Middle frontal gyrus (tissue), 1 donor: ENCODE data around the gene AGK.
"Not testable (repeated sequence)": the region's sequence is repeated elsewhere in the genome, so short reads cannot be mapped to it uniquely, and the experiment has no call there.

ENCODE experiments used
- DNase-seq: peaks from one replicate; pipeline ENCODE4 v3.0.0-alpha.2; 2015; ENCODE audit warnings: low spot score; ENCODE audit errors: extremely low spot score

The AGK gene

DNA sequence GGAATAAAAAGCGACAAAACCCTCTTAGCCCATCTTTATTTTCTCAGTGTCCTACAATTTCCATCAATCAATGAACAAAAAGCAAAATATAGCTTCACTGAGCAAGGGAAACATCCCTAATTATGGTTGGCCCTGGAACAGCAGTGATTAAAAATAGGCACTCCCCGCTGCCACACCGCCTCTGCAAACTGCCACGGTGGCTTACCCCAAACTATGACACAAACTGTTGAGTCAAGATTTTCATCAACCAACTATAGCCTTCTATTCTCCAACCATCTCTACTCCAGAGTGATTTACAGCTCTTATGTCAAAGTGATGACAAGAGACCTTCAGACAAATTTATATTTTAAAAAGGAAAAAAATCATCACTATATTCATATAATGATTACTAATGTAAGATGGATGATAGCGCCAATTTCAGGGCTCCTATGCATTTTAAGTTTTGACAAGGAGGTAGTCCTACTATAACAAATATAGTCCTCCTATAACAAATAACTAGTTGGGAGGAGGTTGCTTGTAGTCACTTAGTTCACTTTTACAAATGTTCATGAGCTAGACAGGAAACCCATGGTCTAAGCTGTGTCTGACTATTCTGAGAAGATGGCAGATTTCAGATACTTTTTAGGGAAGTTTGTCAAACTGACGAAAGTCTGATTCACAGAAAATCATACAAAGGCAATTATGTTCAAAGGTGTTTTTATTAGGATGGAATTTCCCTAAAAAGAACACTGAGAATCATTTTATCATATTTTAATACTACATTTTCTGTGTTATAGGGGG lies 124.4 kb downstream of the AGK start:
- no peak for DNase-seq

DNA sequence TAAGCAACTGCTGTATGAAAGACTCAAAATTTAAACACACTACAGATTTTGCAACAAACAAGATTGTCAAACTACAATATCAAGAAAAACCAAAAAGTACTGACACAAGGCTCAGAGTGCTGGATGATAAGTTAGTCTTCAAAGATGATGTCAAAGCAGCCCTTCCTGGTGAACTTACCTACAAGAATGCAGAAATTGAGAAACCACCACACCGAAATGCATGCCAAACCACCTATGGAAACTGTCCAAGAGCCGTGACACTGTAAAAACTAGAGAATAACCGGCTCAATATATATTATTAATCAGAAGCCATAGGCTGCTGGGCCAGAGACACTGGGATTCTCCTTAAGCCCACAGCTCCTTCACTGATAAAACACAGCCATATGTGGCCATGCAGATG lies 125.4 kb downstream of the AGK start:
- no peak for DNase-seq

GRCh38 chr7:141679014-141679413 lies 127.8 kb downstream of the AGK start:
- no peak for DNase-seq

DNA sequence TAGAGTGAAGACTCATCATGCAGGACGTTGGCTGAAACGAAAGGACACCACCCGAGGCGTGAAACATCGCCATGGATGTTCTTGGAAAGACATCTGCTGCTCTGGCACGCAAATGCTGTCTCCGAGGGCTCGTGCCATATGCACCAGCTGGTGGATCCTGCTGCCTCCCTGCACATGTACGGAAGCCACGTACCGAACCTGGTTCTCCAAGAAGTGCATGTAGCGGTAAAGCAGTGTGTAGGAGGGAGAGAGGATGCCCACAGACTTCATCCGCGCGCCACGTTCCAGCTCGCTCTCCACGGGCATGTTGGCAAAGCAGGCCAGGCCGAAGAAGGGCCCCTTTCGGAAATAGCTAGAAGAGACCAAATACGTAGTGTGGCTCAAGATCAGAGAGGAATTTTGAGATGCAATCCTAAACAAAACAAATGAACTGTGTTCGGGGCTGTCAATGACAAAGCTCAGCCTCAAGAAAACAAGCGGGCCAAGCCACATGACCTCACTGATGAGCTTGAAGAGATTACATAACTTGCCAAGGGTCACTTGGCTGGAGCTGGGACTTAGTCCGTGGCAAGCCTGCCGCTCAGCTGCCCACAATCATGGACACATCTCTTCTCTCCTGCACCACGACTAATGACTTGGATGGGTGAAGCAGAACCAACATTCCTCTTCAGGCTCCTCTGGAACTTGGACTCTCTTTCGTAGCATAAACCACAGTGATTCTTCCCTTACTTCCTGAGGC lies 134.2 kb downstream of the AGK start:
- peak; percentile 66 for DNase-seq

- DNase-seq = no peak
These were observed 134.9 kb downstream of the AGK start for GRCh38 chr7:141686074-141686473.

- no peak for DNase-seq
These were observed 135.5 kb downstream of the AGK start for GRCh38 chr7:141686670-141687069.

GRCh38 chr7:141688043-141688442 lies 136.8 kb downstream of the AGK start:
- no peak for DNase-seq

DNA sequence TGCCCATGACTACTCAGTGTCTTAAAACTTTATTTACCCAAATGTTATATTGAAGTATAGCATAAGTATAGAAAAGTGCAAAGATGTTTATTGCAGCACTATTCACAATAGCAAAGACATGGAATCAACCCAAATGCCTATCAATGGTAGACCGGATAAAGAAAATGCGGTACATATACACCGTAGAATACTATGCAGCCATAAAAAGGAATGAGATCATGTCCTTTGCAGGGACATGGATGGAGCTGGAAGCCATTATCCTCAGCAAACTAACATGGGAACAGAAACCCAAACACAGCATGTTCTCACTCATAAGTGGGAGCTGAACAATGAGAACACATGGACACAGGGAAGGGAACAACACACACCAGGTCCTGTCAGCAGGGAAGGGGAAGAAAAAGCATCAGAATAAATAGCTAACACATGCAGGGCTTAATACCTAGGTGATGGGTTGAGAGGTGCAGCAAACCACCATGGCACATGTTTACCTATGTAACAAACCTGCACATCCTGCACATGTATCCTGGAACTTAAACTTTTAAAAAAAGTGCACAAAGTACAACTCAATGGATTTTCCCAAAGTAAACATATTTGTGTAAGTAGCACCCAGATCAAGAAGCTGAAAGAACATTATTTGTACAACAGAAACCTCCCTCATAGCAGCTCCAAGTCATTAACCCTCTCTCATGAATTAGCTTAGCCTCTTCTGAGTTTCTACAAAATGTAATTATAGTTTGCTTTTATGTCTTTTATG lies 138.0 kb downstream of the AGK start:
- not testable (repeated sequence) for DNase-seq

DNA sequence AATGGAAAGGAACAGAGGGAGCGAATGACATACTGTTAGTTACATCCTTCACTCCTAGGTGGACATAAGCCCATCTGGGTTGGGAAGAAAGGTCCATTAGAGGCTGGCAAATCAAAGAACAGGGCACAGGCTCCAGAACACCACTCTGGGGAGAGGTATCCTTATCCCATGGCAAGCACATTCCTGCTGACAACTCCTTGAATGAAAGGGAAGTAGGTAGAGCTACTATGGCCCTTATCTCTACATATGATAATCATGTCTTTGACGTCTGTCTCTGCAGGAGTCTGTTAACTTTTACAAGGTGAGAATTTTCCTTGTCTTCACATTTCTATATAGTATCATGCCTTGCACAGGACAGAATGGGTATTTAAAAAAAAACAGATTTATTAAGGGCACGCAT lies 140.3 kb downstream of the AGK start:
- no peak for DNase-seq

DNA sequence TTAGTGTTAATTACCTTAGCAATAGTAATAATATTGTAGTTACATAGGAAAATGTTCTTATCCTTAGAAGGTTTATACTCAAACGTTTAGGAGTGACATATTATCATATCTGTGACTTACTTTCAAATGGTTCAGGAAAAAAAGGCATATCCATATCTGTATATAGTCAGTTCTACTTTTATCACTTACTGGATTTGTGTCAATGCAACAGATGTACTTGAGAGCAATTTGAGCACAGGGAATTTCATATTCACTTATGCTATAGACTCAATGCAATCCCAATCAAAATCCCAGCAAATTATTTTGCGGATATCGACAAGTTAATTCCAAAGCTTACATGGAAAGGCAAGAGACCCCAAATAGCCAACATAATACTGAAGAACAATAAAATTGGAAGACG lies 140.8 kb downstream of the AGK start:
- no peak for DNase-seq

GRCh38 chr7:141693082-141693481 lies 141.9 kb downstream of the AGK start:
- DNase-seq = no peak

GRCh38 chr7:141695803-141696289 lies 144.6 kb downstream of the AGK start:
- no peak for DNase-seq

DNA sequence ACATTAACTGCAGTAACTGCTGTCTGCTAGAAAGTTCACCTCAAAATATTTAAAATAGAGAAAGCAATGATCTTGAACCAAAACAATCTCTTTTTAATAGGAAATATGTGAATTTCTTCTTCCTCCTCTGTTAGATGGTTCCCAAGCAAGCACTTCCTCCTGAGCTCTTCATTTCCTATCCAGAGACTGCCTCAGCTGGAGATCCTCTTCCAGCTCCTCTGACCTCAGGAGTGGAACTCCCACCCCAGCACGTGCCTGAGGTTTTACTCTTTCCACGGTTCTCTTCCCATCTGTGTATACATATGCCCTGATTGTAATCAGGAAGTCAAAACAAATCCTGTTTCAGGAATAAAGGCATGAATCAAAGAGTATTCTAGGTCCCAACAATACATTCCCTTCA lies 145.1 kb downstream of the AGK start:
- DNase-seq = no peak

- no peak for DNase-seq
These were observed 146.1 kb downstream of the AGK start for GRCh38 chr7:141697211-141697871.

DNA sequence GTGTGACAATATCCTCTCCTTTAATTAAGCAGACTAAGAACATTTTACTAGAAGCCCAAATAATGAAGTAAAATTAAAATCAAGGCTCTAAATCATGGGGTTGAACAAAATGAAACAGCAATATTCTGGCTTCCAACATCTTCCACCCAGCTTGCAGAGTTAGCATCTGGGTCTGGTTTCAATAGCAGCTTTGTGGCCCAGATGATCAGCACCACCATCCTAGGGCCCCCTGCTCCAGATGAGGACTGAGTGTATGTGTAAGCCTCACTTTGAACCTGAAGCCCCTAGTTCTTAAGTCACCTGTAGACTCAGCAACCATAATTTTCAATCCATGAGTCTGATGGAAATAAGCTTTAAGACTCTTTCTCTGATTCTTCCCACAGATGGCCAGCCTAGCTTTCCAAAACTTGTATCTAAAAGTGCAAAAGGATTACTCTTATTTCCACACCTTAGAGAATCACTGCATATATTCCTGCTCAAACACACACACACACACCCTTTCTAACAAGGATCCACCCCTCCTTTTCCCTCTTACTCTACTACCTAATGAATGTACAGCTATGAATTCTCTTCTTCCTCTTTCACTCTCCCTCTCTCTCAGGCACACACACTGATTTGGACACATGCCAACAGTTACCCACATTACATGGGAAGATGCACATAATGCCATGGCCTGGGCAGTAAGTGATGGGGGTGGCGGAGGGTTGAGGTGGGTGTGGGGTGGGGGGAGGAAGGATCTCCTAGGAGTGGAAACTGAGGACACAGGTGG lies 147.2 kb downstream of the AGK start:
- DNase-seq = no peak

- DNase-seq = no peak
These were observed 148.7 kb downstream of the AGK start for GRCh38 chr7:141699860-141700259.

- DNase-seq = no peak
These were observed 149.2 kb downstream of the AGK start for GRCh38 chr7:141700296-141700847.

DNA sequence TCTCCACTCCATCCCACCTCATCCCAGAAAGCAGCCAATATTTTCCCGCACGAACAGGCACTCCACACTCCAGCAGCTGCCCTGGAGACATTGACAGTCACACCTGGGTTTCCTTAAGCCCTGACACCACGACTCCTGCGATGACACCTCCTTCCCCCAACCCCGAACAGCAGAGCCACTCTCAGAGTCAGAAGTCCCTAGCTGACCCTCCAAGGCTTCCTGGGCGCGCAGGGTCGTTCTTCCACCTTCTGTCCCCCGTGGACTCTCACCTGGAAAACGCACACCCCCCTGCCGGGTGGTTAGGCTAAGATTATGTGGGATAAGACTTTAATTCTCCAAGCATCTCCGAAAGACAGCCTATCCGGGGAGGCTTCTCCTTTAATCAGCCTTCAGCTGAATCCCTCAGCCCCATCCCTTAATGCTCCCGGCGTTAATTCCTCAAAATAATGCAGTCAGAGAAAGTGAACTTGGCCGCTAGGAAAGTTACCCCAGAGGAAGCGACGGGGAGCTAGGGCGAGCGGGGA lies 149.7 kb downstream of the AGK start:
- DNase-seq = no peak

DNA sequence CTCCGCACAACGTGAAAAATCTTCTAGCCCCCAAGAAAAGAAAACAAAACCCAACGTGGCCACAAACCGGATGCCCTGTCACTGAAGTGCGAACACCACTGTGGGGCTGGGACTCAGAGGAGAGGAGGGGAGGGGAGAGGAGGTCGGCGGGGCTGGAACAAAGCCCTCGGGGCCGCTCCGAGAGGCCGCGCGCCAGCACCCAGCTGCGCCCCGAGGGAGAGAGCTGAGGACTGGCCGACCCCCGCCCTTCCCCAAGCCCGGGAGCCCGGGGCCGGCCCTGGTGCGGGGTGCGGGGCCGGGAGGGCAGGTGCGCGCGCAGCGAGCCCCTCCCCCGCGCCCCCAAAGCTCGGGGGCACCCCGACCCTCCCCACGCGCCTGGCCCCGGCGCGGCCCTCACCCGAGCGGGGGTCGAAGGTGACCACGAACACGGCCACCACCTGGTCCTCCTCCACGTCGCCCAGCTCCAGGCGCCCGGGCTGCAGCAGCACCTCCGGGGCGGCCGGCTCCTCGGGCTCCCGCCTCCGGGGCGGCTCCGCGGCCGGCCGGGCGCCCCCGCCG lies 150.4 kb downstream of the AGK start:
- no peak for DNase-seq

DNA sequence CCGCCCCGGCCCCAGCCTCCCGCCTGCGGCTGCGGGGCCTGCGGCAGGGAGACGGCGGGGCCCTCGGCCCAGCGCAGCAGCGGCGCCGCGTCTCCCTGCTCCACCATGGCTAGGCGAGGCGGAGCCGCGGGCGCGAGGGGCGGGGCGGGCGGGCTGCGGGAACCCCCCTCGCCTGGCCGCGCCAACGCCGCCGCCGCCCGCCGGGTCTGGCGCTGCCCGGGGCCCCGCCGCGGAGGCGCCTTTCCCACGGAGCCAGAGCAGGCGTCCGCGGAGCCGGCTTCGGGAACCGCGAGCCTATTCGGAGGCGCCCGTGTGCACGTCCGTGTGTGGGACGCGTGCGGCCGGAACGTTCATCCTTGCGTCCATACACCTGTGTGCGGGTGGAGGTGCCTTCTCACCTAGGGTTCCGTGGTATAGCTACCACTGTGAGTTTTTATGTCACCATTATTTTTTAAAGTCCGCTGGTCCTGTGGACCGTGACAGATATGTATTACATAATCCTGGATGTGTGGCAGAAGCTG lies 150.9 kb downstream of the AGK start, which contains the start of gene DENND11:
Gene DENND11, minus strand, starts transcription at position 120 of the 521 bp plus-strand sequence. Its CDS starts 13 bp downstream, at position 107.
- peak; percentile 28 for DNase-seq
